Tibial nerve (tissue), 4 donors: ENCODE measurements around the gene LOXHD1. TPM values are rescaled to one million over a fixed set of nuclear protein-coding genes. Genes with fewer than 3 reads are reported as not detected.

Source experiments
- DNase-seq, 2 donors: peaks; one replicate each; pipeline ENCODE4 v3.0.0-alpha.2; 2019; ENCODE audit warnings: low spot score in 2 of 2
- H3K27ac ChIP-seq, 4 donors: fragments of 200-600 bp; sonication (generic) in 3 of 4; one replicate each; pipeline ENCODE4 v1.5.1; 2017 to 2019; ENCODE audit warnings: mild to moderate bottlenecking in 1 of 4
- H3K27me3 ChIP-seq, 2 donors: fragments of 200-600 bp; sonication (generic) in 1 of 2; one replicate each; pipeline versions ENCODE4 v1.5.1 to v1.6.0; 2017 to 2019
- H3K36me3 ChIP-seq, 3 donors: fragments of 200-600 bp; sonication (generic); one replicate each; pipeline ENCODE4 v1.5.1; 2018 to 2019
- H3K4me1 ChIP-seq, 4 donors: fragments of 200-600 bp; sonication (generic) in 3 of 4; one replicate each; pipeline ENCODE4 v1.5.1; 2017 to 2019
- H3K4me3 ChIP-seq, 4 donors: fragments of 200-600 bp; sonication (generic) in 3 of 4; one replicate each; pipeline ENCODE4 v1.5.1; 2017 to 2019; ENCODE audit warnings: mild to moderate bottlenecking in 1 of 4, moderate library complexity in 1 of 4
- H3K9me3 ChIP-seq, 4 donors: fragments of 200-600 bp; sonication (generic) in 3 of 4; one replicate each; pipeline ENCODE4 v1.5.1; 2017 to 2019
- EP300 ChIP-seq, 2 donors: sonication (generic); formaldehyde crosslinking; IDR thresholded peaks; one replicate each; pipeline ENCODE4 v1.6.1; 2017; ENCODE audit warnings: antibody characterized with exemption in 2 of 2, mild to moderate bottlenecking in 1 of 2
- POLR2A ChIP-seq, 2 donors: fragments of 450-650 bp; IDR thresholded peaks; one replicate each; pipeline ENCODE4 v1.6.1; 2017; ENCODE audit warnings: antibody characterized with exemption in 2 of 2, mild to moderate bottlenecking in 2 of 2, moderate library complexity in 2 of 2
- WGBS, 2 donors: methylation state at CpG; one replicate each; pipeline ENCODE4 v1.1.5; 2018; 5-methylcytosine and 5-hydroxymethylcytosine counted together
- total RNA-seq, 4 donors: library from RNA; depleted of rRNA; stranded (reverse); fragments of >200 nt; gene quantifications; one replicate each; pipeline ENCODE4 v1.1.0, GENCODE V29; 2016
- TF ChIP-seq, protein P1 (sequence below), 5 experiments: fragments of 200-600 bp in 3 of 5; fragments of 450-650 bp in 2 of 5; sonication (generic) in 3 of 5; IDR thresholded peaks; one replicate each; pipeline ENCODE4 v1.5.1; 2016 to 2019; ENCODE audit warnings: antibody characterized with exemption in 5 of 5, mild to moderate bottlenecking in 3 of 5, moderate library complexity in 2 of 5

Gene LOXHD1
- total RNA-seq, 4 donors from 2014 or later, result under 0.01 to 0.44 (median 0.21) TPM; not detected in 1

DNA sequence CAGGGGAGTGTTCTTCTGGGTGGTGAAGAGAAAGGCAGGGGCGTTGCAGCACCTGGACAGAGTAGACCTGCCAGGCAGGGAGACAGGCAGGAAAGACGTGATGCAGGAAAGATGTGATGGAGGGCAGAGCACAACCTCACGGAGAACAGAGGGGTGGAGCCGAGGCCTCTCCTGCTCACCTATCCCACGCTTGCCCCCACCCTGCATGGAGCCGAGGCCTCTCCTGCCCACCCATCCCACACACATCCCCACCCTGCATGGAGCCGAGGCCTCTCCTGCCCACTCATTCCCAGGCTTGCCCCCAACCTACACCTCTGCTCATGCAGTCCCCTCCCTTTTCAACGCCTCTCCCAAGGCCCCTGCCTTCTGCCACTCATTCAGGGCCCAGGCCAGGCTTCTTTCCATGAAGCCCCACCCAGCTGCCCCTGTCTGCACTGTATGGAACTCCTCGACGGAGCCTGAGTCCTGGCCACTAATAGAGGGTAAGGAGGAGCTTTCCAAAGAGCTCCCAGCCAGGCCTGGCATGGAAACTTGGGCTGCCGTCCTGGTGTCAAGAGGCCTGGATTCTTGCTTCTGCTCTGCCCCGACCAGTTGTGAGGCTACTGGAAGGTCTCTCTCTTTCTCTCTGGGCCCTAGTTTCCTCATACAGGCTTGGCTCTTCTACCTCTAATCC is 32.0 kb upstream of the LOXHD1 start:
- no peak for TF ChIP-seq POLR2A (IDR thresholded peaks at IDR 0.05)
- TF ChIP-seq EP300 (IDR thresholded peaks at IDR 0.05), result no peak
- TF ChIP-seq, protein P1, sequence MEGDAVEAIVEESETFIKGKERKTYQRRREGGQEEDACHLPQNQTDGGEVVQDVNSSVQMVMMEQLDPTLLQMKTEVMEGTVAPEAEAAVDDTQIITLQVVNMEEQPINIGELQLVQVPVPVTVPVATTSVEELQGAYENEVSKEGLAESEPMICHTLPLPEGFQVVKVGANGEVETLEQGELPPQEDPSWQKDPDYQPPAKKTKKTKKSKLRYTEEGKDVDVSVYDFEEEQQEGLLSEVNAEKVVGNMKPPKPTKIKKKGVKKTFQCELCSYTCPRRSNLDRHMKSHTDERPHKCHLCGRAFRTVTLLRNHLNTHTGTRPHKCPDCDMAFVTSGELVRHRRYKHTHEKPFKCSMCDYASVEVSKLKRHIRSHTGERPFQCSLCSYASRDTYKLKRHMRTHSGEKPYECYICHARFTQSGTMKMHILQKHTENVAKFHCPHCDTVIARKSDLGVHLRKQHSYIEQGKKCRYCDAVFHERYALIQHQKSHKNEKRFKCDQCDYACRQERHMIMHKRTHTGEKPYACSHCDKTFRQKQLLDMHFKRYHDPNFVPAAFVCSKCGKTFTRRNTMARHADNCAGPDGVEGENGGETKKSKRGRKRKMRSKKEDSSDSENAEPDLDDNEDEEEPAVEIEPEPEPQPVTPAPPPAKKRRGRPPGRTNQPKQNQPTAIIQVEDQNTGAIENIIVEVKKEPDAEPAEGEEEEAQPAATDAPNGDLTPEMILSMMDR (IDR thresholded peaks at IDR 0.05), result no peak
- DNase-seq, result no peak
- Histone ChIP-seq H3K27ac (no peak overlapping the region), H3K4me3 (no peak overlapping the region), H3K27me3 (no peaks in the 10 kb centered on the region), H3K4me1 (no peaks in the 10 kb centered on the region), H3K9me3 (no peaks in the 10 kb centered on the region), H3K36me3 (no peaks in the 10 kb centered on the region)
- WGBS, 2 donors, result 66 to 72% methylated on average over 12 of the region's 12 CpGs

DNA sequence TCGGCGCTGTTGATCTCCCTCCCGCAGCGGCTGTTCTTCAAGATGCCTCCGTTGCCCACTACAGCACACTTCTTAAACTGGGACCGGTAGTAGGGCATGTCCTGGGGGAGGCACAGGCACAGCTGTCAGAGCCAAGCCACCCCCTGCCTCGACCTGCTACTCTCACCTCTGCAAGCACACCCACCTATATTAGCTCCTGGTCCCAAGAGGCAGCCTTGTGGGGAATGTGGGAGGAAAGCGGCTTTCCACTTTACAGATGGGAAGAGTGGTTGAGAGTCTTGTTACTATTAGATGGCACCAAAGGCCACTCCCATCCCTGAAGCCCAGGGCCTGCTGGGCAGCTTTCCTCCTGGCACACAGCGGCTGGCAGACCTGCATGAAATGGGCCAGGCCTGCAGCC is 29.2 kb upstream of the LOXHD1 start:
- no peaks in the 10 kb centered on the region for H3K36me3 ChIP-seq
- TF ChIP-seq, protein P1 (IDR thresholded peaks at IDR 0.05), result no peak
- TF ChIP-seq POLR2A (IDR thresholded peaks at IDR 0.05) (no peak), EP300 (IDR thresholded peaks at IDR 0.05) (no peak)
- no peak overlapping the region for H3K27ac ChIP-seq
- no peak overlapping the region for H3K4me3 ChIP-seq
- H3K9me3 ChIP-seq, result no peaks in the 10 kb centered on the region
- no peaks in the 10 kb centered on the region for H3K4me1 ChIP-seq
- WGBS, 2 donors, result 81 to 88% methylated on average over 8 to 9 of the region's 9 CpGs
- H3K27me3 ChIP-seq, result no peaks in the 10 kb centered on the region
- DNase-seq, result no peak

DNA sequence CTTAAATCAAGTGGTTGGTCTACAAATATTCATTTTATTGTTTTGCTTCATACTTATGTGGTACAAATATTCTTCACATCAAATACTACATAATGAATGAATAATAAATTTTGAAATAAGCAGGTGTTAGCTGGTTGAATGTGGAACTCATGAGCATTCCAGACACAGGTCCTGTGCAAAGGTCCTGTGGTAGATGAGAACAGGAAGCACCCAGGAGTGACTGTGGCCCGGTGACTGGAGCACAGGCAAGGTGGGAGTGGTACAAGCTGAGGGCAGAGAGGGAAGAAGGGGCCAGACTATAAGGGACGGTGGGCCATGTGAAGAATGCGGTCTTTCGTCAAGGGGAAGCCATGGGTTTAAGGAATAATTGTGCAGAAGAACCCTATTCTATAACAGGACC is 26.2 kb upstream of the LOXHD1 start:
- Histone ChIP-seq H3K4me3 (no peak overlapping the region), H3K36me3 (no peaks in the 10 kb centered on the region), H3K27me3 (no peaks in the 10 kb centered on the region), H3K27ac (no peak overlapping the region), H3K4me1 (no peaks in the 10 kb centered on the region), H3K9me3 (no peaks in the 10 kb centered on the region)
- DNase-seq, result no peak
- TF ChIP-seq, protein P1 (IDR thresholded peaks at IDR 0.05), result no peak
- TF ChIP-seq EP300 (IDR thresholded peaks at IDR 0.05), result no peak
- no peak for TF ChIP-seq POLR2A (IDR thresholded peaks at IDR 0.05)
- WGBS, 2 donors, result 80 to 88% methylated on average over 4 of the region's 4 CpGs

DNA sequence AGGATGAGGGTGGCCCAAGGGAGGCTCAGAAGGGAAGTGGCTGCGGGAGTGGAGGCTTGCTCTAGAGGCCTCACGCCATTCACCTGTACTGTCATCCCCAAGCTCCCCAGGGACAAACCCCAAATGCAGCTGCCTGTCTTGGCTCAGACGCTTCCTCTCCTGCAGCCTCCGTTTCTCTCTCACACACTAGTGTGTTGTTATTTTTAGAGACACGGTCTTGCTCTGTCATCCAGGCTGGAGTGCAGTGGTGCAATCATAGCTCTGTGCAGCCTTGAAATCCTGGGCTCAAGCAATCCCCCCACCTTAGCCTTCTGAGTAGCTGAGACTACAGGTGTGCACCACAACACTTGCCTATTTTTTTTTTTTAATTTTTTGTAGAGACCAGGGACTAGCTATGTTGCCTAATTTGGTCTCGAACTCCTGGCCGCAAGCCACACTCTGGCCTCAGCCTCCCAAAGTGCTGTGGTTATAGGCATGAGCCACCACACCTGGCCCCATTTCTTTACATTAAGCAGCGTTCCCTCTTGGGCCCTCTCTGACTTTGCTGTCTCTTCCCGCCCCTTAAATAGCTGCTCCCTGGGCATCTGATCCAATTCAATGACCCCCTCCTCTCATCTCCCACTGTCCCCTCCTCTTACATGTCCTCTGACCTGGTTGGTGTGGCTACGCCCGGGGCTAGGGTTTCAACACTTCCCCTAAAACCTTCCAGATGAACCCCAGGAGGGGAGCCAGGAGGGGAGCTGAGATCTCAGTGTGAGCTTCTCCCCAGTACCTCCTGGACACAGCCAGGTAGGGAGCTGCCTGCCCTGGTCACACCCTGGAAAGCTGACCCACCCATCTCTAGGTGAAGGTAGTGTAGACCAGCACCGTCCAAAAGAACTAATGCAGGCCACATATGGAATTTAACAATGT is 24.0 kb upstream of the LOXHD1 start:
- TF ChIP-seq POLR2A (IDR thresholded peaks at IDR 0.05) (no peak), EP300 (IDR thresholded peaks at IDR 0.05) (no peak)
- TF ChIP-seq, protein P1 (IDR thresholded peaks at IDR 0.05), result no peak
- Histone ChIP-seq H3K27me3 (no peaks in the 10 kb centered on the region), H3K4me3 (no peak overlapping the region), H3K27ac (no peak overlapping the region), H3K36me3 (no peaks in the 10 kb centered on the region), H3K4me1 (no peaks in the 10 kb centered on the region), H3K9me3 (no peaks in the 10 kb centered on the region)
- no peak for DNase-seq
- 71 to 76% methylated on average over 11 to 12 of the region's 12 CpGs for WGBS, 2 donors
